HepG2 (cell line): ENCODE results near the gene C11orf24. TPM values are rescaled to one million over a fixed set of nuclear protein-coding genes. Genes with fewer than 3 reads are reported as not detected.
A peak's percentile ranks its signal among the peaks of the same experiment; 100 is the strongest.

ENCODE experiments used
- ATAC-seq: fragments of 200-7000 bp; cut with Tn5 transposase; 3 replicates; pipeline ENCODE4 v1.9.1; 2020; ENCODE audit warnings: mild to moderate bottlenecking, moderate library complexity
- BruUV-seq: library from RNA; stranded (reverse); fragments of 400-500 nt; replicated peaks from 2 replicates; lab custom pipeline; 2021; lab: Mats Ljungman, UMichigan
- CTCF ChIA-PET: fragments of 300-600 bp; formaldehyde crosslinking; extraction: SDS; loops from one replicate; lab custom pipeline; 2021; ENCODE audit warnings: low total read pairs, inconsistent platforms, low intra/inter-chr PET ratio; lab: Yijun Ruan, JAX
- POLR2A ChIA-PET: fragments of 350-600 bp; sonication (Branson Sonifier 250); formaldehyde crosslinking; loops from one replicate; lab custom pipeline; 2020; ENCODE audit warnings: antibody characterized with exemption, inconsistent platforms; lab: Yijun Ruan, JAX
- DNase-seq: peaks from one replicate; pipeline ENCODE4 v3.0.0-alpha.2; 2015; ENCODE audit warnings: low spot score
- FAIRE-seq: peaks from 3 replicates; lab custom pipeline; 2011; peaks lifted over from hg19 to GRCh38; lab: Jason Lieb, UNC
- H2AFZ ChIP-seq: one replicate; pipeline ENCODE4 v1.6.1; 2011; ENCODE audit warnings: low read length, inconsistent platforms
- H3K27ac ChIP-seq: fragments of 300-600 bp; 3 replicates; pipeline ENCODE4 v1.8.0; 2011; ENCODE audit warnings: mixed run types, mild to moderate bottlenecking, mixed read lengths, low read length, inconsistent platforms; ENCODE audit not compliant: insufficient read depth; ENCODE audit errors: extremely low read length
- H3K27me3 ChIP-seq, 2 experiments: fragments of 200-600 bp in 1 of 2; 2 replicates in 1 of 2; 3 replicates in 1 of 2; pipeline versions ENCODE4 v1.6.0 to v1.8.0; 2011; ENCODE audit warnings: low read length in 2 of 2, mild to moderate bottlenecking in 2 of 2, moderate library complexity in 2 of 2, inconsistent platforms in 1 of 2; ENCODE audit not compliant: insufficient read depth in 2 of 2, control insufficient read depth in 1 of 2
- H3K36me3 ChIP-seq, 2 experiments: fragments of 200-600 bp in 1 of 2; replicated peaks in 1 of 2; 2 replicates in 1 of 2; 3 replicates in 1 of 2; pipeline versions ENCODE4 v1.5.1 to v1.8.0; 2011; ENCODE audit warnings: low read length in 2 of 2, inconsistent platforms in 1 of 2; ENCODE audit not compliant: insufficient read depth in 2 of 2, control insufficient read depth in 1 of 2
- H3K4me1 ChIP-seq: 2 replicates; pipeline ENCODE4 v1.5.1; 2012; ENCODE audit warnings: low read length, inconsistent platforms; ENCODE audit not compliant: insufficient read depth
- H3K4me2 ChIP-seq: 2 replicates; pipeline ENCODE4 v1.6.0; 2011; ENCODE audit warnings: low read depth, low read length, inconsistent platforms
- H3K4me3 ChIP-seq, 3 experiments: fragments of 200-600 bp in 1 of 3; sonication (generic), shearing (Covaris generic) in 1 of 3; replicated peaks in 1 of 3; 2 replicates each; pipeline ENCODE4 v1.5.1; 2011 to 2016; ENCODE audit warnings: low read length in 3 of 3, inconsistent platforms in 2 of 3, low read depth in 2 of 3, mild to moderate bottlenecking in 2 of 3, control low read depth in 1 of 3, mixed read lengths in 1 of 3; ENCODE audit not compliant: insufficient read depth in 1 of 3
- H3K79me2 ChIP-seq: one replicate; pipeline ENCODE4 v1.6.1; 2011; ENCODE audit warnings: low read length, inconsistent platforms; ENCODE audit not compliant: insufficient read depth
- H3K9ac ChIP-seq: 2 replicates; pipeline ENCODE4 v1.6.0; 2011; ENCODE audit warnings: mild to moderate bottlenecking, low read depth, low read length, inconsistent platforms; ENCODE audit not compliant: insufficient read depth
- H3K9me3 ChIP-seq: 2 replicates; pipeline ENCODE4 v1.5.1; 2012; ENCODE audit warnings: mild to moderate bottlenecking, low read length
- H4K20me1 ChIP-seq: 2 replicates; pipeline ENCODE4 v1.6.0; 2011; ENCODE audit warnings: inconsistent platforms, mild to moderate bottlenecking, low read length, moderate library complexity; ENCODE audit not compliant: insufficient read depth
- AGO1 ChIP-seq: fragments of 200-400 bp; formaldehyde crosslinking; IDR thresholded peaks from 2 replicates; pipeline ENCODE4 v1.6.1; 2017; ENCODE audit warnings: mild to moderate bottlenecking, low read depth, low read length, moderate library complexity; ENCODE audit not compliant: poor library complexity, severe bottlenecking
- HIVEP1 ChIP-seq: sonication (generic); formaldehyde crosslinking; IDR thresholded peaks from 2 replicates; pipeline ENCODE4 v1.4.0; 2020; ENCODE audit warnings: mild to moderate bottlenecking, missing genetic modification reagents
- KLF6 ChIP-seq: IDR thresholded peaks from 2 replicates; pipeline ENCODE4 v1.8.0; 2016; ENCODE audit warnings: missing biosample characterization, missing genetic modification reagents
- MNT ChIP-seq: fragments of 450-650 bp; IDR thresholded peaks from 2 replicates; pipeline ENCODE4 v1.6.1; 2016
- PRDM4 ChIP-seq: sonication (generic); formaldehyde crosslinking; IDR thresholded peaks from 2 replicates; pipeline ENCODE4 v1.9.0; 2021; ENCODE audit warnings: missing genetic modification reagents, borderline replicate concordance
- REL ChIP-seq: sonication (generic); formaldehyde crosslinking; conservative IDR thresholded peaks from 2 replicates; pipeline ENCODE4 v1.8.0; 2022; ENCODE audit warnings: mild to moderate bottlenecking, missing genetic modification reagents, moderate library complexity
- RNF2 ChIP-seq: fragments of 450-650 bp; conservative IDR thresholded peaks from 2 replicates; pipeline ENCODE4 v1.6.1; 2016; ENCODE audit warnings: low read depth
- TERF1 ChIP-seq: sonication (generic); formaldehyde crosslinking; IDR thresholded peaks from 2 replicates; pipeline ENCODE4 v1.8.0; 2022; ENCODE audit warnings: mild to moderate bottlenecking, missing genetic modification reagents, moderate library complexity
- ZBTB1 ChIP-seq: sonication (generic); formaldehyde crosslinking; IDR thresholded peaks from 2 replicates; pipeline ENCODE4 v1.4.0; 2020; ENCODE audit warnings: missing genetic modification reagents, borderline replicate concordance
- ZNF335 ChIP-seq: sonication (generic); formaldehyde crosslinking; IDR thresholded peaks from 2 replicates; pipeline ENCODE4 v1.4.0; 2020; ENCODE audit warnings: missing genetic modification reagents
- ZNF746 ChIP-seq: sonication (generic); formaldehyde crosslinking; IDR thresholded peaks from 2 replicates; pipeline ENCODE4 v1.8.0; 2022; ENCODE audit warnings: mild to moderate bottlenecking, missing genetic modification reagents
- ZNF788 ChIP-seq: sonication (generic); formaldehyde crosslinking; IDR thresholded peaks from 2 replicates; pipeline ENCODE4 v1.5.0; 2020; ENCODE audit warnings: mild to moderate bottlenecking, missing genetic modification reagents, borderline replicate concordance
- WGBS: methylation state at CpG from one replicate; pipeline ENCODE4 v1.1.6; 2017; ENCODE audit warnings: low lambda C conversion rate; 5-methylcytosine and 5-hydroxymethylcytosine counted together
- in situ Hi-C: cut with HindIII; loops from 2 replicates; pipeline ENCODE4 v1.10.0; 2017; ENCODE audit warnings: low pct_unique_long_range_greater_than_20kb; ENCODE audit not compliant: extremely low pct_ligation_motif_present
- intact Hi-C: fragments of 100-400 bp; cut with micrococcal nuclease; formaldehyde crosslinking; loops from one replicate; pipeline ENCODE4 v1.10.0; 2022; ENCODE audit not compliant: unreplicated experiment
- polyA plus RNA-seq, 8 experiments: library from polyadenylated mRNA; depleted of rRNA in 3 of 8; stranded (reverse) in 7 of 8; unstranded in 1 of 8; fragments of >200 nt; fragmentation: Illumina TruSeq in 4 of 8; extraction: Trizol in 4 of 8; gene quantifications; 2 replicates each; pipeline versions ENCODE4 v1.2.1 to v1.2.3, GENCODE V29; 2011 to 2016; ENCODE audit warnings: low read depth in 4 of 8, missing spikeins in 1 of 8, mixed read lengths in 1 of 8; ENCODE audit not compliant: insufficient read depth in 1 of 8
- total RNA-seq, 5 experiments: library from RNA; depleted of rRNA; stranded (reverse); fragments of >200 nt; fragmentation: Illumina TruSeq; extraction: Trizol; gene quantifications; 2 replicates each; pipeline ENCODE4 v1.2.3, GENCODE V29; 2016; ENCODE audit warnings: low read depth in 1 of 5
- TF ChIP-seq, protein P1 (sequence below): IDR thresholded peaks from 2 replicates; pipeline ENCODE4 v1.6.1; 2012; ENCODE audit warnings: low read depth, low read length, improper control_type of control experiment
- TF ChIP-seq, protein P2 (sequence below): sonication (generic); formaldehyde crosslinking; IDR thresholded peaks from 2 replicates; pipeline ENCODE4 v1.5.0; 2020; ENCODE audit warnings: missing genetic modification reagents

Gene C11orf24
- total and polyA plus RNA-seq, 2 of the 13 experiments (the other 11 are each of a cell fraction or from before 2014, with no cell fraction given), result 52.9 to 55.5 TPM

DNA sequence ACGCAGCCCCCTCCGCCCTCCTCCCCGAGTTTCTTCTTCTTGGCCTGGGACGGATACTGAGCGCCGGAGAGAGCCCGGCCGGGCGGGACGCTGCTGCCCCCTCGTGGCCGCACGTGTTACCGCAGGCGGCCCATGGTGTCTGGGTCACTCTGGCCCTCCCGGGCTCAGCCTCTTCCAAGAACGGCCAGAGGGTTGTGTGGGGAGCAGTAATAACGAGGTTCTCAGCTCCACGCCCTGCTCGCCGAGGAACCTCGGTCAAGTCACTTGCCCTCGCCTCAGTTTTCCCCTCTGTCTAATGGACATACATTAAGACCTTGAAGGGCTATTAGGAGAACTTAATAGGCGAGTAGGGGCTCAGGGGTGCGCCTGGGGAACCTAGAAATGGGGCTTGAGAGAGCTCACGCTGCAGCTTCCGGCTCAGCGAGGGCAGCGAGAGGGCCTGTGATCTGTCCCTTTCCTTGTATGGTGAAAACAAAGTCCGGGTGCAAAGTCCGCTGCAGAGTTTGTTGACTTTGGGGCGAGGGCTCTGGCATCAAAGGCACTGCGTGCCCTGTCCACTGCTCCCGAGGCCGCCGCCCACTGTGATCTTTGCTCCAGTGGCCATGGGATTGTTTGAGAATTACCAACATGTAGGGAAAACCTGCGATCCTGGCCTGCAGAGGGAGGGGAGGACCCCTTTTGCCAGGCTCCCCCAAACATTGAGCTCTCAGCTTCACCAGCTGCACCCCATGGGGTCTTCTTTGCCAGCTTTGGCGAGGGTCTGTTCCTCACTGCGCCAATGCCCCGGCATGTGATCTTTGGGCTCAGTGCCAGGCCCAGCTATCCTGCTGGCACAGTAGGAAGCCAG lies 26.3 kb upstream of the C11orf24 start:
- H3K9me3 ChIP-seq, result no peaks in the 10 kb centered on the region
- peaks cover 59% of the 10 kb centered on the region for H3K4me1 ChIP-seq
- ATAC-seq, result peak; percentile 85
- 0 out of 5 replicates have a peak, but pooled peaks cover 0 to 5% of the 10 kb centered on the region in 2 experiments for H3K36me3 ChIP-seq
- in situ Hi-C loops (loop anchor here (5.0 kb wide), 2 partner anchors 41 to 86 kb away; partner anchors contain the start of gene KMT5B), intact Hi-C loops (loop anchor here (1.0 to 2.0 kb wide), 6 partner anchors 17 to 149 kb away; partner anchors contain the start of genes C11orf24 and KMT5B)
- POLR2A ChIA-PET, result interaction anchor here (0.8 to 8.1 kb wide), 35 partner anchors 8 to 288 kb away, joined by 3 to 220 read pairs (median 10); partner anchors contain the start of genes ALDH3B1, C11orf24, KMT5B and LRP5
- H3K9ac ChIP-seq, result peak overlapping the region; percentile 99
- TSS peak; percentile 66 for BruUV-seq
- no peaks in the 10 kb centered on the region; a peak in 1 of 5 replicates for H3K27me3 ChIP-seq
- H3K4me3 ChIP-seq, result peak overlapping the region; percentile 68 to 83 (median 69)
- FAIRE-seq, result peak; percentile 90
- no peaks in the 10 kb centered on the region for H4K20me1 ChIP-seq
- H3K4me2 ChIP-seq, result peak overlapping the region; percentile 94
- peak; percentile 98 for DNase-seq
- CTCF ChIA-PET, result interaction anchor here (1.1 to 3.0 kb wide), 6 partner anchors 12 to 89 kb away, joined by 3 to 43 read pairs (median 7); partner anchors contain the start of genes C11orf24 and KMT5B
- H2AFZ ChIP-seq, result no peak overlapping the region
- peak overlapping the region; percentile 100 for H3K27ac ChIP-seq
- WGBS, result 1% methylated on average over 17 of the region's 40 CpGs
- peaks cover 30% of the 10 kb centered on the region for H3K79me2 ChIP-seq
- TF ChIP-seq TERF1 (CRISPR knock-in tag), result no peak
- peak; percentile 83 for TF ChIP-seq HIVEP1 (CRISPR knock-in tag)
- no peak for TF ChIP-seq ZNF335
- TF ChIP-seq ZNF746 (CRISPR knock-in tag), result peak; percentile 90
- no peak for TF ChIP-seq PRDM4 (CRISPR knock-in tag)
- TF ChIP-seq KLF6, result peak; percentile 86; the same call in 1 of the 2 replicates
- no peak for TF ChIP-seq RNF2
- peak; percentile 96 for TF ChIP-seq ZNF788 (CRISPR knock-in tag)
- TF ChIP-seq, protein P1, sequence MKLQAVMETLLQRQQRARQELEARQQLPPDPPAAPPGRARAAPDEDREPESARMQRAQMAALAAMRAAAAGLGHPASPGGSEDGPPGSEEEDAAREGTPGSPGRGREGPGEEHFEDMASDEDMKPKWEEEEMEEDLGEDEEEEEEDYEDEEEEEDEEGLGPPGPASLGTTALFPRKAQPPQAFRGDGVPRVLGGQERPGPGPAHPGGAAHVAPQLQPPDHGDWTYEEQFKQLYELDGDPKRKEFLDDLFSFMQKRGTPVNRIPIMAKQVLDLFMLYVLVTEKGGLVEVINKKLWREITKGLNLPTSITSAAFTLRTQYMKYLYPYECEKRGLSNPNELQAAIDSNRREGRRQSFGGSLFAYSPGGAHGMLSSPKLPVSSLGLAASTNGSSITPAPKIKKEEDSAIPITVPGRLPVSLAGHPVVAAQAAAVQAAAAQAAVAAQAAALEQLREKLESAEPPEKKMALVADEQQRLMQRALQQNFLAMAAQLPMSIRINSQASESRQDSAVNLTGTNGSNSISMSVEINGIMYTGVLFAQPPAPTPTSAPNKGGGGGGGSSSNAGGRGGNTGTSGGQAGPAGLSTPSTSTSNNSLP, result peak; percentile 55
- no peak for TF ChIP-seq AGO1
- TF ChIP-seq, protein P2, sequence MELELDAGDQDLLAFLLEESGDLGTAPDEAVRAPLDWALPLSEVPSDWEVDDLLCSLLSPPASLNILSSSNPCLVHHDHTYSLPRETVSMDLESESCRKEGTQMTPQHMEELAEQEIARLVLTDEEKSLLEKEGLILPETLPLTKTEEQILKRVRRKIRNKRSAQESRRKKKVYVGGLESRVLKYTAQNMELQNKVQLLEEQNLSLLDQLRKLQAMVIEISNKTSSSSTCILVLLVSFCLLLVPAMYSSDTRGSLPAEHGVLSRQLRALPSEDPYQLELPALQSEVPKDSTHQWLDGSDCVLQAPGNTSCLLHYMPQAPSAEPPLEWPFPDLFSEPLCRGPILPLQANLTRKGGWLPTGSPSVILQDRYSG (CRISPR knock-in tag), result 0 out of 2 replicates have a peak, but pooled peaks have one; percentile 29
- TF ChIP-seq MNT, result 0 out of 2 replicates have a peak, but pooled peaks have one; percentile 8
- TF ChIP-seq REL (CRISPR knock-in tag), result no peak
- no peak for TF ChIP-seq ZBTB1 (CRISPR knock-in tag)
